Stimulated activated CD4-positive, alpha-beta T cell treated with anti-CD3 and anti-CD28 coated beads, TNF-alpha, amount 100 ng/mL, for 4 hours (primary cell): Measurements from ENCODE around the gene PDF.

ENCODE experiments used
- DNase-seq, 3 experiments: peaks; one replicate each; pipeline ENCODE4 v3.0.0-alpha.2; 2020; ENCODE audit warnings: low read depth in 3 of 3

The PDF gene

GRCh38 chr16:69339289-69340094, 9.1 kb upstream of the PDF start, which contains the start of the genes COG8 and NIP7:
Gene COG8, minus strand, starts transcription at chr16:69339564. Its CDS starts 12 bp downstream, at chr16:69339552.
Gene NIP7, plus strand, starts transcription at chr16:69339772. Its CDS starts 58 bp downstream, at chr16:69339830.
- peak; percentile 77 to 83 (median 83) for DNase-seq

GRCh38 chr16:69338557-69339288, 8.3 kb upstream of the PDF start:
- DNase-seq = no peak

- DNase-seq = no peak
These were observed 4.3 kb upstream of the PDF start for GRCh38 chr16:69334696-69335095.

- peak in 2 of 3 experiments; percentile 41 to 42 for DNase-seq
These were observed 761 bp downstream of the PDF start for GRCh38 chr16:69329369-69330285.

GRCh38 chr16:69328854-69329316, 1.5 kb downstream of the PDF start:
- DNase-seq = no peak

GRCh38 chr16:69327585-69328310, 2.6 kb downstream of the PDF start:
- no peak for DNase-seq

GRCh38 chr16:69326172-69326873, 4.1 kb downstream of the PDF start:
- no peak for DNase-seq

GRCh38 chr16:69325784-69326171, 4.6 kb downstream of the PDF start:
- no peak for DNase-seq

GRCh38 chr16:69324585-69325253, 5.7 kb downstream of the PDF start:
- no peak for DNase-seq

GRCh38 chr16:69324013-69324531, 6.3 kb downstream of the PDF start:
- DNase-seq = no peak

GRCh38 chr16:69323415-69323814, 7.0 kb downstream of the PDF start:
- DNase-seq = no peak

- DNase-seq = no peak
These were observed 8.0 kb downstream of the PDF start for GRCh38 chr16:69322343-69322742.

- no peak for DNase-seq
These were observed 9.3 kb downstream of the PDF start for GRCh38 chr16:69321080-69321479.

- DNase-seq = no peak
These were observed 9.7 kb downstream of the PDF start for GRCh38 chr16:69320740-69321073.

- no peak for DNase-seq
These were observed 10.3 kb downstream of the PDF start for GRCh38 chr16:69319826-69320739.

GRCh38 chr16:69319381-69319780, 11.0 kb downstream of the PDF start:
- no peak for DNase-seq

- no peak for DNase-seq
These were observed 11.5 kb downstream of the PDF start for GRCh38 chr16:69318911-69319289.

GRCh38 chr16:69318177-69318910, 12.0 kb downstream of the PDF start:
- DNase-seq = no peak
